Fibroblast of skin of abdomen (primary cell): Measurements from ENCODE around the gene TRIM3.
A peak's percentile ranks its signal among the peaks of the same experiment; 100 is the strongest.

ENCODE experiments used
- DNase-seq: peaks from one replicate; pipeline ENCODE4 v3.0.0-alpha.2; 2013

TRIM3 gene

DNA sequence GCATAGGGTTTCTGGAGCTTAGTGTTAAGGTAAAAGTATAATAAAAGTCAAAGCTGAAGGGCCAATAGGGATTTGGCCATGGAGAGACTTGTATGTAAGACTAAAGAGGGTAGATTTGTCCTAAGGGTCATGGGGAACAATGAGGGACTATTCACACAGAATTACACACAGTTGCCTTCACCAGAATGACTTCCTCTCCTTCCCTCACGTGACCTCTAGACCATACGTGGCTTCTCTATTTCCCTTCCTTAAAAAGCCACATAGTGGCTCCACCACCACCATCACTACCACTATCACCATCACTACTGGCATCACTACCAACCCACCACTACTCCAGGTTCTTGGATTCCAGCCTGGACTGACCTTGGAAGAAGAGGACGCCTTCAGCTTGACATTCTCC, 35.7 kb downstream of the TRIM3 start:
- no peak for DNase-seq

DNA sequence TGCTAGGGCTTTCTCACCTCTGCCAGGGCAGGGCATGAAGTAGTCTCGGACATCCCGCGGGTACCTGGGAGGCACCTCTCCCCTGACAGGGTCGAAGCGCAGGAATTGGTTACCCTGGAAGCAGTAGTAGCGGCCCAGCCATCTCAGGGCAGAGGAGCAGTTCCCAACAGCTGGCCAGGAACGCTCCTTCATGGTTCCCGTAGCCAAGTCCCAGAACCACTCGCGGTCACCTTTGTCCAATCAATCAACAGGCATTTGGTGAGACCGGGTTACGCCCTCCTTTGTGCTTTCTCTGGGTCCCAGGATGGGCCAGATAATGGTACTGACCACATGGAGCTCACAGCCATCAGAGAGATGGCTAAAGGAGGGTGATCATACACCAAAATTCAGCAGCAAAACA, 36.3 kb downstream of the TRIM3 start:
- DNase-seq: no peak

DNA sequence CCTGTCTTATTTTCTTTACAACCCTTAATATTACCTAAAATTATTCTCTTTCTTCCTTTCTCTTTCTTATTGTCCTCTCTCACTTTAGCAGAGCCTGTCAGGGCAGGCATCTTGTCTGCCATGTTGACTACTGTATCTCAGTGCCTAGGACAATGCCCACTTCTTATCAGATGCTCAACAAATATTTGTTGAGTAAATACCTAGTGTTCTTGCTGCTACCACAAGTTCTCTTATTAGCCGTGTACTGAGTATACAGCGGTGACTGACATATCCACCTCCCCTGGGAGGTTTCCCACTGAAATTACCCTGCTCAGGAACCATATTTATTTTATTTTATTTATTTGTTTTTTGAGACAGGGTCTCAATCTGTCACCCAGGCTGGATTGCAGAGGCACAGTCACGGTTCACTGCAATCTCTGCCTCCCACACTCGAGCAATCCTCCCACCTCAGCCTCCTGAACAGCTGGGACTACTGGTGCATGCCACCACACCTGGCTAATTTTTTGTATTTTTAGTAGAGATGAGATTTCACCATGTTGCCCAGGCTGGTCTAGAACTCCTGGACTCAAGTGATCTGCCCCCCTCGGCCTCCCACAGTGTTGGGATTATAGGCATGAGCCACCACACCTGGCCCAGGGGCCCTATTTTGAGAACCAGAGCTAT, 39.6 kb downstream of the TRIM3 start:
- no peak for DNase-seq

DNA sequence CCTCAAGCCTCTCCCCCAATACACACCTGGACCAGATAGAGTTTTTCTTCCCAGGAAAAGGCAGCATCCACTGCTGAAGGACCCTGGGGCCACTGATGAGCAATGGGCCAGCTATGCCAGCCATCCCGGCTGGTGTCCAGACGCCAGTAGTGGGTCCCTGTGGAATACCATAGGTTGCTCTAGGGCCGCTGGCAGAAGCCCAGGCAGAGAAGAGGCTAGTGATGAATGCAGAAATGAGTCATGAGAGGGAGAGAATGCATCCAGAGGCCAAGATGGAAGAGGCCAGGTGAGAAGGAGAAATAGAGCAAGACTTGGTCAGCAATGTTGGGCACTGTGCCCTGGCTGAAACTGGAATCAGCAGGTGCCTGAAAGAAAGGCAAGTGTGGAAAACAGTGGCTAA, 41.9 kb downstream of the TRIM3 start:
- peak; percentile 70 for DNase-seq

DNA sequence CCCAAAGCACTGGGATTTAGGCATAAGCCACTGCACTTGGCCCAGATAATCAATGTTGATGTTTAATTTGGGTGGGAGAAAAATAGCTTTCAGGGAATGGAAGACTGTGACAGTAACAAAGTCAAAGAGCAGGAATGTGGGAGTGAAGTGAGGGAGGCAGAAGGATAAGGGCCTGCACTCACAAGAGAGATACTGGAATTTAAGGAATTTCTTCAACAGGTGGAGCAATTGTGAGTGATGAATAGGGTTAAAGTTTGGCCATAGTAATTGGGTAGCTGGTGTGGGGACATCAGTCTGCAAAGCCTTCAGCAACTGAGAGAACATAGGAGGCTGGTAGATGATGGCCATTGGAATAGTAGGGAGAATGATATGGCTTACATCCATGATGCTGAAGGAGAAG, 46.2 kb downstream of the TRIM3 start:
- no peak for DNase-seq

DNA sequence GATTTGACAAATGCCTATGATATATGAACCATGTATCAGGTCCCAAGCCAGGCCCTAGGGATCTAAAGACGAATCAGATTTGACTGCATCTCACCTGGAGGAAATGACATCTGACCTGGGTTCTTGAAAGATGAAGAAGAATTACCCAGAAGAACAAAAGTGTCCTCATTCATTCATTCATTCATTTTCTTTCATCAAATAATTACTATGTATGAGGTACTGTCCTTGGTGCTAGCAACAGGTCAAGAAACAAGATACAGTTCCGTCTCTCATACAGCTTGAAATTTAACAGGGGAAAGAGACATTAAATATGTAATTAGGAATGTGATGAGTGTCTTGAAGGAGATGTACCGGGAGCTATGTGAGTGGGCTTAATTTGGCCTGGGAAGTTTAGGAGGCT, 53.1 kb downstream of the TRIM3 start:
- no peak for DNase-seq

DNA sequence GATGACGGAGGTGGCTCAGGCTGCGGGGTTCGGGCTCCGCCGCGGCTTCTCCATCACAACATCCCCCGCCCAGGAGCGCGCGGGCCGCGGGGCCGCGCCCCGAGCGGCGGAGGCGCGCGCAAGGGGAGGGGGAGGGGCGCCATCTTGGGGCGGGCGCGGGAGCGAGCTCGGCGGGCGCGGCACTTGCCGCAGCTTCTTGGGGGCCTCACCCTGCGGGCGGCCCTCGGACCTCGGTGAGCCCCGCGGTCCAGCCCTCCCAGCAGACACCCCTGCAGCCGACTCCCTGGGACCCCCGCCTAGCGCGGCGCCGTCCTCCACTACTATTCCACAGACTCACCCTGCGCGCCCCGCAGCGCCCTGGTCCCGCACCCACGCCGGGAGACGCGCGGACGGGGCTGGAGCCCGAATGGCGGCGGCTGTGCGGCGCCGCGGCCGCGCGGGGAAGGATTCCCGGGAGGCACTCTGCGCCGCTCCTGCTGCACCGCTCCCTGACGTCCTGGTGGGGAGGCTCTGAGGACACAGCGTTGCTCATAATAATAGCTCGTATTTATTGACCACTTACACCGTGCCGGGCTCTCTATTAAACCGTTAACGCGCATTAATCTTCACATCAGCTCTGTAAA, 54.6 kb downstream of the TRIM3 start, which contains the start of gene APBB1:
TSS of gene APBB1 (minus strand) at position 86 of the 623 bp plus-strand sequence. CDS start 7,747 bp downstream, outside the sequence.
- peak; percentile 63 for DNase-seq

DNA sequence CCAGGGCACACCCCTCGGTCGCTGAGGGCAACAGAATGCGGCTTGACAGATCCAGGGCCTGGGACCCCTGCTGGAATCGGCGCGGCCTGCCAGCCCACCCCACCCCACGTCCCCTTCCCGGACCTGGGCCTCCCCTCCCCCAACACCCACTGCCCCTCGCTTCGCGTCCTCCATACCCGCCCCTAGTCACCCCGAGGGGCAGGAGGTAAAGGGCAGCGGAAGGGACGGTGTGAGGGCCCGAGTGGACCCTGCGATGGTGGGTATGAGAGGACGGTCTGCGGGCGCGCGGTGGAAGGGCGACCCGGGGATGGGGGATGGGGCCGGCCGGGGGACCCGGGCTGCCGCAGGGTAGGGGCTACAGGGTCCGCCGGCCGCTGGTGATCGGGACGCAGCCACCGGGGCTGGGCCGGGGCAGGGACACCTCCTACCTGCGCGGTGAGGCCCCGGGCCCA, 55.2 kb downstream of the TRIM3 start:
- no peak for DNase-seq

DNA sequence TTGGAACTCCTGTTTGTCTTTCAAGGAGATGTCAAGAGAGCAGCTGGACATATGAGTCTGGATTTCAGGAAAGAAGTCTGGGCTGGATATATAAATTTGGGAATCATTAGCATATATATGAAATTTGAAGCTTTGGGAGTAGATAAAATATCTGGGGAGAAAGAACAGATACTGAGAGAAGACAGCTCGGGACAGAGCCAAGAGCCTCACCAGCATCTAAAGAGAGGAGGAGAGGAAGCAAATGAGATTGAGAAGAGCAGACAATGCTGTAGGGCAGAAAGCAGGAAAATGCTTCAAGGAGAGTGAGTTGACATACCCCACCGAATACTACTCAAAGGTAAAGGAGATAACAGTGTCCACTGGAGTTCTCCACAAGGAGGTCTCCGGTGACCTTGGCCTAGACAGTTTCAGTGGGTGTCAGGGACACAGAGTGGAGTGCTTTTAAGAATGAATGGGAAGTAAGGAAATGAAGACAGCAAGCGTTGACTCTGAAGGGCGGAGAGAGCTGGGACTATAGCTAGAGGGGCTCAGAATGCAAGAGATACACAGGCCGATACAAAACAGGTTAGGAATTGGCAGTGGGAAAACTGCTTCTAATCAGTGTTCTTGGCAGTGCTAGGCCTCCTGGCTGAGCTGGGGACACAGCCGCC, 55.7 kb downstream of the TRIM3 start:
- DNase-seq: no peak

DNA sequence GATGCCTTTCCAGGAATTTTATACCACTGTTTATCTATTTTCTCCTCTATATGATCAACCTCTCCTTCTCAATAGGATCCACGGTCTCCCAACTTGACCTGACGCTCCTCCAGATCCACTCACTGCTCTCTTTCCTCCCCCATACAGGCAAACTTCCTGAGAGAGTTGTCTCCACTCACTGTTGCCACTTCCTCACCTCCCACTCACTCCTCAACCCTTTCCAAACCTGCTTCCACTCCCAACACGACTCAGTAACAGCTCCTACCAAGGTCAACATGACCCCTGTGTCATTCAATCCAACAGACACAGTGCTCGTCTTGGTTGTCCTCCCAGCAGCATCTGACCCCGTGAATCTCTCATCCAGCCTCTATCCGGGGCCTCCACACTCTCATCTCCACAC, 57.9 kb downstream of the TRIM3 start:
- DNase-seq: no peak

DNA sequence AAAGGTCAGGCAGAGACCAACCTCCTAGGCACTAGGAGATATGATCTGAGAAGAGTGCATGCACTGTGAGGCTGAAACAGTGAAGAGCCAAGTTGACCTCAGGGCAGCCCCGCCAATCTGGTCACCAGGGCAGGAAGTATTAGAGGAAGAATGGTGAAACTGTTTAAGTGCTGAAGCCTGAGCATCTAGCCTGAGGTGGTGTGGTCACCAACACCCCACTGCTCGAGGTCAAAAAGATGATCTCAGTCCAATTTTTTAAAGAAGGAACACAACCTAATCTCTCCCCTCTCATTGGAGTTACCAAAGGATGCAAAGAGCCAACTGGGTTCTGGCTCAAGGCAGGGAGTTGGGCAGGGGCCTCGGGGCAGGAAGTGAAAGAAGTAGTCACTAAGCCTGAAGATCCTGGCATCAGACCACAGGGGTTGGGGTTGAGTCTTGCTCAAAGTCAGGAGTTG, 58.8 kb downstream of the TRIM3 start:
- DNase-seq: no peak

DNA sequence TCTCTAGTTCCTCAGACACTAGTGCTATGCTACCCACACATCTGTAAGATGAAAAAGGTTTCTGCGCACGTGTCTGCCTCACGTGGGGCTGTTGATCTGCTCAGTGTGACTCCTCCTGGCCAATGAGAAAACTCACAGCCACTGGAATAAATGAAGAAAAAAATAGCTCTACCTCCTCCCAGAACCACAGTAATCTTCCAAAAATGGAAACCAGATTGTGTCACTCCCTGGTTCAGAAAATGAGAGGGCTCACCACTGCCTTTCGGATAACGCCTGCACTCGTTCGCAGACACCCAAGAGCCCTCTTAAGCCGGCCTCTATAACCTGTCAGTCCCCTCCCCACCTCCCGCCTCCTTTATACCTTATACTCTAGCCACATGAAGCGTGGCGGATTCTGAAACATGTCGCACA, 59.9 kb downstream of the TRIM3 start:
- peak; percentile 41 for DNase-seq

DNA sequence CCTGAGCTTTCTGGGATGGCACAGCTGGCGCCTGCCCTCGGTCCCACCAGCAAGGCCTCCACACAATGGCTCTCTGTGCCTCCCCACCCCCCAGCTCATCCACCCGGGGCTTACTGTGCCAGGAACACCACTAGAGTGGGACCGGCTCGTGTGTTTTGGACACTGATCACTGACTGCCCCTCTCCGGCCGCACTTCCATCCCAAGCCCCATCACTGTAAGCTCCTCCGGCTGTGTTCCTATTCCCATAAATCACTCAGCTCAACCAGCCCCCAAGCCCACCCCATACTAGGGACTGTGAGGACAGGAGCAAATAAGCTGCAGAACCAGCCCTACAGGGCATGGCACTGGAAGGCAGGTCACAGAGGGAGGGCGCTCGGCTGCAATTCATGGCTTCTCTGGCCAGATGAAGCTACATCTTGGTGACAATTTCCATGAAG, 62.1 kb downstream of the TRIM3 start:
- DNase-seq: no peak

DNA sequence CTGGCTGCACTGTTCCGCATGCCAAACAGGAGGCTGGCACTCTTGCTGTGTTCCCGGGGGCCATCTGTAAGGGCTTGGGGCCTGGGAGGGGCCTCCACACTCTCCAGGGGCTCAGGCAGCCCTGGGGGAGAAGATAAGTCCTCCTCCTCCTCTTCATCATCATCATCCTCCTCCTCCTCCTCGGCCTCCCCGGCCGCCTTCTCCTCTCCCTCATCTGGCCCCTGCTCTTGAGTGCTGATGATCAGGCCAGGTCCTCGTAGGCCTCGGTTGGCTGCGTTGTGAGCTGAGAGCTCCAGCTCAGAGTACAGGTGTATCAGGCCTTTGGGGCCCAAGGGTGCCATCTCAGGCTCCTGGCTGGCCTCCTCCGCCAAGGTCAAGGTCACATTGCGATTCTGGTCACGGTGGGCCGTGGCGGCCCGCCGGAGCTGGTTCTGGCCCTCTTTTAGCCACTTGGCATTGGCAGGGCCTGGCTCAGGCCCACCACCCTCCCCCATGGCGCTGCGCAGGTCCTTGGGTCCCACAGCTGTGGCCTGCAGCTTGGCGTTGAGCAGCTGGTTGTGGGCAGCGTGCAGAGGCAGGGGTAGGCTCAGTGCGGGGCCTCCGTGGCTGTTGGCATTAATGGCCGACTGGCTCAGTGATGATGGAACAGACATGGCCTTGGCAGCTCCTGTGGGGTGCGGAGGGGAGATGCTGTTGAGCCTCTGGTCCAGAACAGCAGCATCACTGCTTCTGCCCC, 62.9 kb downstream of the TRIM3 start:
- DNase-seq: no peak

DNA sequence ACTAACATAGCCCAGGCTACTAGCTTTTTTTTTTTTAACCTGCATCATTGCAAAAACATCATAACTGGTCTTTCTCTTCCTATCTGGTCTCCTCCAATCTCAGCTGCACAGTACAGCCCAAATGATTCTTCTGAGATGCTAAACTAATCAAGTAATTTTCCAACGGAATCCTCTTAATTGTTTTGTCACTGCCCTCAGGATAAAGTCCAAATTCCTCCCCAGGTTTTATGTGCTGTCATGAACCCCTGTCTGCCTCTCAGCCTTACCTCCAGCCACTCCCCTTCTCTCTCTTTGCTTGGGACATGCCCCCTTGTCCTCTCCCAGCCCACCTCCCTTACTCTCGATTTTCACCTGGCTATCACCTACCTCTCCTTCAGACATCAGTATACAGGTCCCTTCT, 67.4 kb downstream of the TRIM3 start:
- no peak for DNase-seq

DNA sequence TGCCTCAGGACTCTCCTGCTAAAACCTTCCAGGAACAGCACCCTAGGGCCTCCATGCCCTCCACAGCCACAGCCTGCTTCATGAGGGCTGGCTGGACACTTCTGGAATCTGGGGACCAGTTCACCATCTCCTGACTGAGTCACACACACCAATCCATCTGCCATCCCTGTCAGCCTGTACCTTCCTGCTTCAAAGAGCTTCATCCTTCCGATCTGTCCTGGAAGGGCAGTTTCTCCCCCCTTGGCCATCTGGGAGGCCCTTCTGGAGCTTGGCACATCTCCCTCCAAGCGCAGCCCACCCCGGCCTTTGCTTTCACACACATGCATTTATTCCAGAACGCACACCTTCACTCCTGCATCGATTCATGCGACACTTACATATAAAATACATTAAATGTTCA, 67.9 kb downstream of the TRIM3 start:
- DNase-seq: no peak

DNA sequence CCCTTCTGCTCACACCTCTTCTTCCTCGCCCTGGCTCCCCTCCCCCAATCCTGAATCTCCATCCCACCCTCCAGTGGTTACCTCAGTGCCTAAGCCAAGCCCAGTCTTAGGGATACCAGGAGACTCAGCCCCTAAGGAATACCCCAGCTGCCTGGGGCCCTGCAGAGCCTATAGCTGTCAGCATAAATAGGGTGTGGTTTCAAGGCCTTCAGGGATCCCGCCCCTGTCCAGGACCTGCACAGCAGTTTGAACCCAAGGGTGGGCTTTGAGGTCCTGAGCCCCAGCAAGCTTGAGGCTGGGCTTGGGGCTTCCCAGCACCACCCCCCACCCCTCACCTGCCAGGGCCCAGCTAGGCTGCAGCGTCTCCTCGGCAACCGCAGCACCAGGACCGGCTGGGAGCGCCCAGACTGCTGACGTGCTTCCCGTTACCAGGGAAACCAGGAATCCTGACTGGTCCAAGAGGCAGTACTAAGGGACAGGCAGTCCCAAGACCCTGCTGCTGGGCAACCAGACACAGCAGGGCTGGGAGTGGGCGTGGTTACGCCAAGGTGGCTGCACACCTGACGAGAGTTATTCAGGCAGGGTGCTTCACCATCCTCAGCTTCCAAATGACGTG, 68.6 kb downstream of the TRIM3 start:
- DNase-seq: peak; percentile 16

DNA sequence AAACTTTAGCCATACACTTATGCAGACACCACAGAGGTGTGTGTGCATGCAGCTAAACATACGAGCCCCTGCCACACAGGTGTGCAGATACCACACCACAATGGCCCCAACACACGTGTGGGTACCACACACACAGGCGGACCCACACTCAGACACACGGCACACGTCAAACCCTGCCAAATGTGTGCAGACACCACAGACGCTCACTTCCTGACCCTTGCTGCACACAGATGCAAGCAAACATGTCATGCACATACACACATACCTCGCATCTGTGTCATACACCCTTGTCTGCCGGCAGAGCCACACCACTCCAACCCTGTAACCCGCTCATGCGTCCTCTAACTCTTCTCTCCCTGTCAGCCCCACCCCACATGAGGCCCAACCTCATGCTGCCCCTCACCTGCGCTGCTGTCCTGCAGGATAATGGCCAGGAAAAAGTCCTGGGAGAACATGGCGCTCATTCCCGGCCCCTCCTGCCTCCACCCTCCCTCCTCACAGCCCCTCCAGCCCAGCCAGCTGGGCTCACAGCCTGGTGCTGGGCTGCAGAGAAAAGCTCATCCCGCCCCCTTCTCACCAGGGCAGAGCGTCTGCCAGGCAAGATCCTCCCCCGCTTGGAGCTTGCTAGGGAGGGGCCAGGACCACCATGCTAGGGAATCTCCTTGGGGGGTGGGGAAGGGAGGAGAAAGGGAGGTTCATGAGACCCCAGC, 69.2 kb downstream of the TRIM3 start:
- DNase-seq: peak; percentile 78

DNA sequence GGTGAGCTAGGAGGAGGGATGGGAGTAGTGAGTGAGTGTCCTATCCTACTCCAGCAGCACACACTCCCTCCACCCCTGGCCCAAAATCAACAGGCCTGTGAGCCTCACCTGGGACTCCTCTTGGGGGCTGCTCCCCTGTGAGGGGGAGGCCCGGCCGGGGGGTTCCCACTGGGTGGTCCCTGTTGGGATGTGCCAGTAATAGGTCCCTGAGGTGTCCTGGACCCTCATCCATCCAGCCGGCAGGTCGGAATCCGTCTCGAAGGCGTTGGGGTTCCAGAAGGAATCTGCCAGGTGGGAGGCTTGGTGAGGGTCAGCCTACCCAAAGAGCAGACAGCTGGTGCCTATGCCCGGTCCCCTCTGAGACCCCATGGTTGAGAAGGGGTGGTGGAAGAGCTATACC, 70.2 kb downstream of the TRIM3 start:
- DNase-seq: no peak

DNA sequence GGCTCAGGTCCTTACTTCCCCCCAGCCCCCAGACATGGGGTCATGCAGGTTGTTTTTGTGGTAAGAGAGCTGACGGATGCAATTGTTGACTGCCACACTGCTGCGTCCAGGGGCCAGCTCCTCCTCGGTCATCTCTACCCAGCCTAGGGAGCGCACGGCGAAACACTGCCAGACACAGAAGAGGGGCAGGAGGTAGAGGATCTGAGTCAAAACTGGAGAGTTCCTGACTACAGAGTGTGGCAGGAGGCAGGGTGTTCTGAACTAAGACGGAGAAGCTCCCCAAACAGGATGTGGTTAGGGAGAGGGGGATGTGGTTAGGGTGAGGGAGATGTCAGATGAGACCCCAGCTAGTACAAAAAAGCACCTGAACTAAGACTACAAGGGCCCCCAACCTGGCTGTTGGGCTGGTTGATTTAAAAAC, 71.2 kb downstream of the TRIM3 start:
- peak; percentile 26 for DNase-seq

DNA sequence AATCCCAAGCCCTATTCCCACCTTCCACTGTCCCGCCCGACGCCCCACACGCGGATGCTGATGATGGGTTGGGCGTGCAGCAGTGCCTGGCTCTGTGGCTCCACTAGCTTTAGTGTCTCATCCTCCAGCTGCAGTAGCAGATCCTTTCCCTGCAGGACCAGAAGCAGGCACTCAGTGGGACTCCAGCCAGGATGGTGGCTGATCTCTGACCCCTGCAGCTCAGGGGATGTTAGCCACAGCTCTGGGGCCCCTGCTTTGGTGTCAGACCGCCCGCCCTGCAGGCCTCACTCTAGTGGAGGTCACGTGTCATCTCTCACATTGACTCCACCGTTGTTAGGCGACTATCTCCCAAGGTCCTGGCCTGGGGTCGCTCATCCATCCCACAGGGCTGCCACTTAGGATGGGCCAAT, 71.7 kb downstream of the TRIM3 start:
- no peak for DNase-seq

DNA sequence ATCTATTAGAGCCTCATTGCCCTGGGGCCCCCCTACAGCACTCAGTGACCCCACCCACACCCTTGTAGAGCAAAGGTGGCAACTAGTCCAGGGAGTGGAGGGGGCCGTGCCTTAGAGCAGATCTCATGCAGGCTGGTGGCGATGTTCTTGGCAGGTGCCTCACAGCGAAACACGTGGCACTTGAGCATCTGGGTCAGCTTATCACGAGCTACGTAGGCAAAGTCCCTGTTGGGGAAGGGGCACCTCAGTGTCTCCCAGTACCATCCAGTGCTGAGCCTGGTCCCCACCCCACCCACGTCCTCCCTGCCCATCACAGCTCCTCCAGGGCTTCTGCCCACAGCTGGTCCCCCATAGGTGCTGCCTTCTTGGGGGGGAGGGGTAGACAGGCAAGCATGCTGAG, 72.3 kb downstream of the TRIM3 start:
- DNase-seq: no peak
